Psoas muscle (tissue), 8 donors: ENCODE measurements around the gene OR6K6. TPM values are rescaled to one million over a fixed set of nuclear protein-coding genes. Genes with fewer than 3 reads are reported as not detected.

Source experiments
- ATAC-seq, 4 donors: fragments of 200-7000 bp; cut with Tn5 transposase; one replicate each; pipeline ENCODE4 v1.9.1; 2020; ENCODE audit warnings: moderate library complexity in 3 of 4, mild to moderate bottlenecking in 2 of 4
- DNase-seq, 2 donors: peaks; one replicate each; pipeline ENCODE4 v3.0.0-alpha.2; 2020
- H3K27ac ChIP-seq: fragments of 200-600 bp; one replicate; pipeline ENCODE4 v1.8.0; 2022
- H3K27me3 ChIP-seq, 3 donors: fragments of 200-600 bp in 1 of 3; one replicate each; pipeline versions ENCODE4 v1.6.1 to v1.8.0; 2013 to 2022; ENCODE audit warnings: low read length in 2 of 3, mild to moderate bottlenecking in 2 of 3, moderate library complexity in 1 of 3; ENCODE audit not compliant: insufficient read depth in 3 of 3
- H3K36me3 ChIP-seq, 2 donors: fragments of 200-600 bp in 1 of 2; one replicate each; pipeline versions ENCODE4 v1.6.1 to v1.8.0; 2013 to 2022; ENCODE audit warnings: low read depth in 1 of 2, mild to moderate bottlenecking in 1 of 2, moderate library complexity in 1 of 2; ENCODE audit not compliant: insufficient read depth in 1 of 2
- H3K4me1 ChIP-seq: fragments of 200-600 bp; one replicate; pipeline ENCODE4 v1.8.0; 2022
- H3K4me3 ChIP-seq: fragments of 200-600 bp; one replicate; pipeline ENCODE4 v1.8.0; 2022; ENCODE audit warnings: mild to moderate bottlenecking
- H3K9me3 ChIP-seq: fragments of 200-600 bp; one replicate; pipeline ENCODE4 v1.8.0; 2022
- WGBS, 3 donors: extraction: QIAGEN DNeasy Blood & Tissue Kit; methylation state at CpG; one replicate each; pipeline versions ENCODE4 v1.1.6 to v1.1.7; 2013; 5-methylcytosine and 5-hydroxymethylcytosine counted together
- intact Hi-C, 2 donors: fragments of 100-400 bp; cut with DNase I; formaldehyde crosslinking; loops; one replicate each; pipeline versions ENCODE4 v1.11.0 to v1.14.2; 2022
- polyA plus RNA-seq, 3 donors: library from polyadenylated mRNA; stranded (reverse); fragments of 200-250 nt; gene quantifications; one replicate each; pipeline ENCODE4 v1.2.3, GENCODE V29; 2013
- total RNA-seq, 4 donors: library from RNA; stranded (reverse); fragmentation: NEBNext Ultra II Directional in 2 of 4; extraction: Animal tissue kit (Norgen Biotek cat#: 25700) in 2 of 4; gene quantifications; one replicate each; pipeline versions ENCODE4 v1.2.1 to v1.2.4, GENCODE V29; 2021 to 2023
- TF ChIP-seq, protein P1 (sequence below): fragments of 200-600 bp; IDR thresholded peaks from one replicate; pipeline ENCODE4 v1.8.0; 2022; ENCODE audit warnings: antibody characterized with exemption
- donor health status: healthy with polysubstance abuse.
- donor health status: DM: no; HTN: no; CAD: no; lungs with moderate emphysema.
- donor health status: Bipolar disorder and iron deficiency.
- donor health status: healthy.
- donor health status: DM: yes; HTN: yes; CAD: no.
- donor health status: DM: no; HTN: no; CAD: no.
- donor health status: DM: no; HTN: no; CAD: no.
- donor health status: DM: yes; HTN: yes; CAD: no.

The OR6K6 gene
- total and polyA plus RNA-seq, 7 donors: not detected

DNA sequence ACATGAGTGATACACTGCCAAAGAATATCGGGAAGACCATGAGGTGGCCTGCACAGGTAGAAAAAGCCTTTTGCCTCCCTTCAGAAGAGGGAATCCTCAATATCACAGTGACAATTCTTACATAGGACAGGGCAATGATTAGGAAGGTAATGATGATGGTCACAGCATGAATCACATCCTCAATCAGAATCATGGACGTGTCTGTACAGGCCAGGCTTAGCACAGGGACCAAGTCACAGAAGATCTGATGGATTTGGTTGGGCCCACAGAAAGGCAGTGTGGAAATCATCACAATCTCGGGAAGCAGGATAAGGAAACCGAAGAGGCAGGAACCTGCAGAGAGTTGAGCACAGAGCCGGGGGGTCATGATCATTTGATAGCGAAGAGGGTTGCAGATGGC is 37.2 kb upstream of the OR6K6 start:
- H3K4me1 ChIP-seq: no peaks in the 10 kb centered on the region
- DNase-seq (no peak), ATAC-seq (no peak)
- no peaks in the 10 kb centered on the region for H3K9me3 ChIP-seq
- TF ChIP-seq, protein P1, sequence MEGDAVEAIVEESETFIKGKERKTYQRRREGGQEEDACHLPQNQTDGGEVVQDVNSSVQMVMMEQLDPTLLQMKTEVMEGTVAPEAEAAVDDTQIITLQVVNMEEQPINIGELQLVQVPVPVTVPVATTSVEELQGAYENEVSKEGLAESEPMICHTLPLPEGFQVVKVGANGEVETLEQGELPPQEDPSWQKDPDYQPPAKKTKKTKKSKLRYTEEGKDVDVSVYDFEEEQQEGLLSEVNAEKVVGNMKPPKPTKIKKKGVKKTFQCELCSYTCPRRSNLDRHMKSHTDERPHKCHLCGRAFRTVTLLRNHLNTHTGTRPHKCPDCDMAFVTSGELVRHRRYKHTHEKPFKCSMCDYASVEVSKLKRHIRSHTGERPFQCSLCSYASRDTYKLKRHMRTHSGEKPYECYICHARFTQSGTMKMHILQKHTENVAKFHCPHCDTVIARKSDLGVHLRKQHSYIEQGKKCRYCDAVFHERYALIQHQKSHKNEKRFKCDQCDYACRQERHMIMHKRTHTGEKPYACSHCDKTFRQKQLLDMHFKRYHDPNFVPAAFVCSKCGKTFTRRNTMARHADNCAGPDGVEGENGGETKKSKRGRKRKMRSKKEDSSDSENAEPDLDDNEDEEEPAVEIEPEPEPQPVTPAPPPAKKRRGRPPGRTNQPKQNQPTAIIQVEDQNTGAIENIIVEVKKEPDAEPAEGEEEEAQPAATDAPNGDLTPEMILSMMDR: no peak
- H3K27me3 ChIP-seq: no peaks in the 10 kb centered on the region
- 74 to 79% (median 75%) methylated on average over 6 of the region's 6 CpGs for WGBS, 3 donors
- intact Hi-C loops: no loop called here
- H3K36me3 ChIP-seq: no peaks in the 10 kb centered on the region
- H3K4me3 ChIP-seq: no peak overlapping the region
- H3K27ac ChIP-seq: no peak overlapping the region

DNA sequence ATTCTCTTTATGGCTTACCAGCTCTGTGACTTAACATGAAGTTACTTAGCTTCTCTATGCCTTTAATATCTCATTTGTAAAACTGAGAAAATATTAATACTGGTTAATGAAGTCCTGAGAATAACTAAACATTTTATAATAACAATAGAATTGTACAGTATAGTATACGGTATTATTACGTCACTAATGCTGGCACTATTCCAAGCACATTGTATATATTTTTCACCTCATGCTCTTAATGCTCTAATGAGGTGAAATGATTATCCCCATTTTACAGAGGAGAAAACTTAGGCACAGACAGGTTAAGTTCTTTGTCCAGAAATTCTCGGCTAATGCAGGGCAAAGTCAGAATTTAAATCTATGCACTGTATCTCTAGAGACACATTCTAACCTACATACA is 34.9 kb upstream of the OR6K6 start:
- DNase-seq: no peak
- TF ChIP-seq, protein P1: no peak
- Histone ChIP-seq H3K27me3 (no peaks in the 10 kb centered on the region), H3K27ac (no peak overlapping the region), H3K9me3 (no peaks in the 10 kb centered on the region), H3K4me3 (no peak overlapping the region), H3K36me3 (no peaks in the 10 kb centered on the region), H3K4me1 (no peaks in the 10 kb centered on the region)
- intact Hi-C loops: no loop called here
- ATAC-seq: no peak
- 56 to 68% (median 64%) methylated on average over 3 of the region's 3 CpGs for WGBS, 3 donors

DNA sequence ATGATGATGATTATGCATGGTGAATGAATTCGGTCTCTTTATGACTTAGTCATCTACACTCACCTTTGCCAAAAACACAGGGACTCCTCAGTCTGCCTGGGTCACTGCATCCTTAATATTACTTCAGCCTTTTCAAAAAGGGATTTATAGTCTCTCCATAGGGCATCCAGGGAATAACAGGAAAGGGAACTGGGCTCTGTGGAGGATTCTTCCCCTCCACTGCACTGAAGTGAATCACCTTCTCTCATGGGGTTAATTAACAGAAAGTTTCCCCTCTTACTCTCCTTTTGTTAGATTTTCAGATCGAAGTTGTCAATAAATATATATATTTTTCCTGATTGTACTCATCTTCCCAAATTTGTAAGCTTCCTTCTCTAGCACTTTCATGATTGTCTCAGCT is 33.9 kb upstream of the OR6K6 start, which contains the start of gene OR6K3:
OR6K3 (minus strand) TSS at position 101 of the 400 bp plus-strand sequence. CDS start 2,605 bp downstream, outside the sequence.
- Histone ChIP-seq H3K4me3 (no peak within 1 kb of the TSS), H3K36me3 (no peaks in the 10 kb centered on the region), H3K9me3 (no peaks in the 10 kb centered on the region), H3K4me1 (no peaks in the 10 kb centered on the region), H3K27me3 (no peaks in the 10 kb centered on the region), H3K27ac (no peak within 1 kb of the TSS)
- TF ChIP-seq, protein P1: no peak
- ATAC-seq: no peak
- no peak for DNase-seq
- WGBS, 3 donors: 63 to 71% (median 65%) methylated on average over 2 of the region's 2 CpGs
- intact Hi-C loops: no loop called here

DNA sequence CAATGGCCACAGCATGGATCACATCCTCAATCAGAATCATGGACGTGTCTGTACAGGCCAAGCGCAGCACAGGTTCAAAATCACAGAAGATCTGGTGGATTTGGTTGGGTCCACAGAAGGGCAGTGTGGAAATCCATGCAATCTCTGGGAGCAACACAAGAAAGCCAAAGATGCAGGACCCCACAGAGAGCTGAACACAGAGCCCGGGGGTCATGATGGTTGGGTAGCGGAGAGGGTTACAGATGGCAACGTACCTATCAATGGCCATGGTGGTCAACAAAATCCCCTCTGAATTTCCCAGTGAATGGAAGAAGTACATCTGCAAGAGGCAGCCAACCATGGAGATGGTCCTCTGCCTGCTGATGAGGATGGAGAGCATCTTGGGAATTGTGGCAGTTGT is 30.1 kb upstream of the OR6K6 start:
- Histone ChIP-seq H3K4me1 (no peaks in the 10 kb centered on the region), H3K4me3 (no peak overlapping the region), H3K27me3 (no peaks in the 10 kb centered on the region), H3K36me3 (no peaks in the 10 kb centered on the region), H3K27ac (no peak overlapping the region), H3K9me3 (no peaks in the 10 kb centered on the region)
- WGBS, 3 donors: 89 to 92% (median 91%) methylated on average over 5 of the region's 5 CpGs
- ATAC-seq: no peak
- intact Hi-C loops: no loop called here
- no peak for DNase-seq
- TF ChIP-seq, protein P1: no peak

DNA sequence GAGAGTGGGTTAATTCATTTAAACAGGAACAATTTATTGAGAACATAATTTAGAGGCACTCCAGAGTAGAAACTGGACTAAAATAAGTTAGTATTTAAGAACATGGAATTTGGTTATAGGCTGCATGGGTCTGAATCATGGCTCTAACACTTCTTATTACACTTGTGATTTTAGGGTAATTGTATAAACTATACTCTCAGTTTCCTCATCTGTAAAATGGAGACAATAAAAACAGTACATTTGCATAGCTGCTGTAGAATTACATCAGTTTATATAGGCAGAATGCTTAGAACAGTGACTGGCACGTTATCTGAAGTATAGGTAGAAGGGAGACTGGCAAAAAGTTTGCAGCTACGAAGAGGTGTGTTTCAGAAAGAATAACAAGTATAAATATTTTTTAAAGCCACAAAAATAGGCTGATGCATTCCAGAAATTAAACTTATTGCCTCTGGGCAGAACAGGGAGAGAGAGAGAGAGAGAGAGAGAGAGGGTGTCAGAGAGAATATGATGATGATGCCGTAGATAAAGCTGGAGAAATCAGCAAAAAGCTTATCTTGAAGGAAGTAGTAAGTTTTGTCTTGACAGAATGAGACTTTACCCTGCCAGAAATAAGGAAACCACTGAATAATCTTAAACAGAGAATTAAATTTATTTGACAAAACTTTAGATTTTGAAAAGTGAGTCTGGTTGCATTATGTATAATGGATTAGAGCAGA is 25.9 kb upstream of the OR6K6 start:
- intact Hi-C loops: no loop called here
- no peak overlapping the region for H3K4me3 ChIP-seq
- DNase-seq (no peak), ATAC-seq (no peak)
- no peaks in the 10 kb centered on the region for H3K9me3 ChIP-seq
- no peaks in the 10 kb centered on the region for H3K27me3 ChIP-seq
- WGBS, 3 donors: 64 to 74% (median 66%) methylated on average over 3 of the region's 3 CpGs
- no peak overlapping the region for H3K27ac ChIP-seq
- no peaks in the 10 kb centered on the region for H3K4me1 ChIP-seq
- TF ChIP-seq, protein P1: no peak
- H3K36me3 ChIP-seq: no peaks in the 10 kb centered on the region
